ENCODE data around the gene PRKG2.
A peak's percentile ranks its signal among the peaks of the same experiment; 100 is the strongest.

DNA sequence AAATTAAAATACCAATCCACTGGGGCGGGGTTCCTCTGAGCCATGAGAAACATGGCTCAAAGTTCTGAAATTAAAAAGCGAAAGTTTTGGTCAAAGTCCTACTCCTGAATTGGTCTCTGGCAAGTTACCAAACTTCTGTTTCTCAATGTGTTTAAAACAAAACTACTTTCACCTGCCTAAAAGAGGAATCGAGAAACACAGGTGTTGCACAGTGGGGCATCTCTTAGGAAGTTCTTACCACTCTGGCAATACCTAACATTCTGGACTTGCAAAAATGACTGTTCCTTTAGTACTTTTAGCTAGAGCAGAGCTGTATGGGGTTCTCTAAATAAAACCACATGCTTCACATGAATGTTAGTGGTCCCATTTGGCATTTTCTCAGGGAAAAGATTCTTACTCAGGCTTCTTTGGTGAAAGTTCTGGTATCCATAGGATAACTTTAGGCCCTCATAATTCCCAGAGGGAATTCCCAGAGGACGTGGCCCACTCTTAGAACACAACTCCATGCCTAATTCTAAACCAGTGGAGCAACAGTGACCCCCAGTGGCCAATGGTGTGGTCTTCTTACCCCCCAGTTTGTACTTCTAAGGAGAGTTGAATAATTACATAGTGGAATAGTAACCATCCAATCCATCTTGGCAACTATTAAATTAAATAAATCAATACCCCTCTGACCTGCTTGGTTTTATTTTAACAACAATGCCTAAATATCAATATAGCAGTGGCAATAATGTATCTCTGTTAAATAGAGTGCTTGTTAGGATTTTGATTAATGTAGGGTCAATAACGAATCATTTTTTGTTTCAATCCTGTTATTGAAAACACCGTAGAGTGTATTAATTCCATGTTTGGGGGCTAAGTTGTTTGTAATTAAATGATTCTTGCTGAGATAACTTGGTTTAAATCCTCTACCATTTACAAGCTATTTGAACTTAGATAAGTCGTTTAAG lies 162.6 kb downstream of the PRKG2 start:
- TF ChIP-seq, protein P1, sequence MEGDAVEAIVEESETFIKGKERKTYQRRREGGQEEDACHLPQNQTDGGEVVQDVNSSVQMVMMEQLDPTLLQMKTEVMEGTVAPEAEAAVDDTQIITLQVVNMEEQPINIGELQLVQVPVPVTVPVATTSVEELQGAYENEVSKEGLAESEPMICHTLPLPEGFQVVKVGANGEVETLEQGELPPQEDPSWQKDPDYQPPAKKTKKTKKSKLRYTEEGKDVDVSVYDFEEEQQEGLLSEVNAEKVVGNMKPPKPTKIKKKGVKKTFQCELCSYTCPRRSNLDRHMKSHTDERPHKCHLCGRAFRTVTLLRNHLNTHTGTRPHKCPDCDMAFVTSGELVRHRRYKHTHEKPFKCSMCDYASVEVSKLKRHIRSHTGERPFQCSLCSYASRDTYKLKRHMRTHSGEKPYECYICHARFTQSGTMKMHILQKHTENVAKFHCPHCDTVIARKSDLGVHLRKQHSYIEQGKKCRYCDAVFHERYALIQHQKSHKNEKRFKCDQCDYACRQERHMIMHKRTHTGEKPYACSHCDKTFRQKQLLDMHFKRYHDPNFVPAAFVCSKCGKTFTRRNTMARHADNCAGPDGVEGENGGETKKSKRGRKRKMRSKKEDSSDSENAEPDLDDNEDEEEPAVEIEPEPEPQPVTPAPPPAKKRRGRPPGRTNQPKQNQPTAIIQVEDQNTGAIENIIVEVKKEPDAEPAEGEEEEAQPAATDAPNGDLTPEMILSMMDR (IDR thresholded peaks at IDR 0.05), result peak; percentile 88
- TF ChIP-seq EZH2phosphoT487 (IDR thresholded peaks at IDR 0.05), result no peak
